Measurements from ENCODE around the gene FNIP1. TPM values are rescaled to one million over a fixed set of nuclear protein-coding genes. Genes with fewer than 3 reads are reported as not detected.

The FNIP1 gene
- total RNA-seq, 1 donor from 2014 or later, result 30.6 TPM

DNA sequence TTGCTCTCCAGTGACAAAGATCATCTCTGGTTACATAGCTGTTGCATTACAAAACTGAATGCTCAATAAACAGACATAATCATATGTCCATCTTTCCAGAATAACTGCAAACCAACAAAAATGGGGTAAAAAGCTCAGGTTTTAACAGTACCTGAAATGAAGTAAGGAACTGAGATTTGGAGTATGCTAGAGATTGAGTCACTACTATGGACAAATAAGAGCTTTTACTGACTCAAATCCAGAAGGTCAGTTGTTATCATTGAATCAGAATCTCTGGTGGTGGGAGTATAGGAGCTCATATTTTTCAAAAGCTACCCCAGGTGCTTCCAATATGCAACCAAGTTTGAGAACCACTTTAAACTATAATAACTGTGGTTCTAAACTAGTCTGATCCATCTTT lies 157.7 kb downstream of the FNIP1 start:
- TF ChIP-seq, protein P1, sequence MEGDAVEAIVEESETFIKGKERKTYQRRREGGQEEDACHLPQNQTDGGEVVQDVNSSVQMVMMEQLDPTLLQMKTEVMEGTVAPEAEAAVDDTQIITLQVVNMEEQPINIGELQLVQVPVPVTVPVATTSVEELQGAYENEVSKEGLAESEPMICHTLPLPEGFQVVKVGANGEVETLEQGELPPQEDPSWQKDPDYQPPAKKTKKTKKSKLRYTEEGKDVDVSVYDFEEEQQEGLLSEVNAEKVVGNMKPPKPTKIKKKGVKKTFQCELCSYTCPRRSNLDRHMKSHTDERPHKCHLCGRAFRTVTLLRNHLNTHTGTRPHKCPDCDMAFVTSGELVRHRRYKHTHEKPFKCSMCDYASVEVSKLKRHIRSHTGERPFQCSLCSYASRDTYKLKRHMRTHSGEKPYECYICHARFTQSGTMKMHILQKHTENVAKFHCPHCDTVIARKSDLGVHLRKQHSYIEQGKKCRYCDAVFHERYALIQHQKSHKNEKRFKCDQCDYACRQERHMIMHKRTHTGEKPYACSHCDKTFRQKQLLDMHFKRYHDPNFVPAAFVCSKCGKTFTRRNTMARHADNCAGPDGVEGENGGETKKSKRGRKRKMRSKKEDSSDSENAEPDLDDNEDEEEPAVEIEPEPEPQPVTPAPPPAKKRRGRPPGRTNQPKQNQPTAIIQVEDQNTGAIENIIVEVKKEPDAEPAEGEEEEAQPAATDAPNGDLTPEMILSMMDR (IDR thresholded peaks at IDR 0.05; ENCODE audit: unreplicated experiment), result no peak
- Mint-ChIP-seq H3K9me3 (ENCODE audit: unreplicated experiment) (no peaks in the 10 kb centered on the region), H3K27ac (ENCODE audit: unreplicated experiment) (no peak overlapping the region), H3K4me1 (ENCODE audit: unreplicated experiment) (peaks cover 28% of the 10 kb centered on the region), H3K4me3 (ENCODE audit: unreplicated experiment) (no peak overlapping the region), H3K36me3 (ENCODE audit: low read depth, unreplicated experiment) (peaks cover 3% of the 10 kb centered on the region), H3K27me3 (ENCODE audit: unreplicated experiment) (peaks cover 5% of the 10 kb centered on the region)
- no peak for DNase-seq (ENCODE audit: low spot score)

DNA sequence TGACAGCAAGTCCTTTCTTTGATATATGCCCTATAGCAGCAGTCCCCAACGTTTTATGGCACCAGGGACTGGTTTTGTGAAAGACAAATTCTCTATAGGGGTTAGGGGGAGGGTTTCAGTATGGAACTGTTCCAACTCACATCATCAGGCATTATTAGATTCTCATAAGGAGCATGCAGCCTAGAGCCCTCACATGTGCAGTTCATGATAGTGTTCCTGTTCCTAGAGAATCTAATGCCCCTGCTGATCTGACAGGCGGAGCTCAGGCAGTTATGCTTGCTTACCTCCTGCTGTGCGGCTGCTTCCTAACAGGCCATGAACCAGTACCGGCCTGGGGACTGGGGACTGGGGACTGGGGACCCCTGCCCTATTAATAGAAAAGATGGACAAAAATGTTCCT lies 159.1 kb downstream of the FNIP1 start:
- peaks cover 3% of the 10 kb centered on the region for H3K36me3 Mint-ChIP-seq (ENCODE audit: low read depth, unreplicated experiment)
- DNase-seq (ENCODE audit: low spot score), result no peak
- H3K9me3 Mint-ChIP-seq (ENCODE audit: unreplicated experiment), result no peaks in the 10 kb centered on the region
- H3K4me1 Mint-ChIP-seq (ENCODE audit: unreplicated experiment), result peaks cover 31% of the 10 kb centered on the region
- H3K27ac Mint-ChIP-seq (ENCODE audit: unreplicated experiment), result no peak overlapping the region
- peaks cover 7% of the 10 kb centered on the region for H3K27me3 Mint-ChIP-seq (ENCODE audit: unreplicated experiment)
- no peak overlapping the region for H3K4me3 Mint-ChIP-seq (ENCODE audit: unreplicated experiment)
- TF ChIP-seq, protein P1 (IDR thresholded peaks at IDR 0.05; ENCODE audit: unreplicated experiment), result no peak

DNA sequence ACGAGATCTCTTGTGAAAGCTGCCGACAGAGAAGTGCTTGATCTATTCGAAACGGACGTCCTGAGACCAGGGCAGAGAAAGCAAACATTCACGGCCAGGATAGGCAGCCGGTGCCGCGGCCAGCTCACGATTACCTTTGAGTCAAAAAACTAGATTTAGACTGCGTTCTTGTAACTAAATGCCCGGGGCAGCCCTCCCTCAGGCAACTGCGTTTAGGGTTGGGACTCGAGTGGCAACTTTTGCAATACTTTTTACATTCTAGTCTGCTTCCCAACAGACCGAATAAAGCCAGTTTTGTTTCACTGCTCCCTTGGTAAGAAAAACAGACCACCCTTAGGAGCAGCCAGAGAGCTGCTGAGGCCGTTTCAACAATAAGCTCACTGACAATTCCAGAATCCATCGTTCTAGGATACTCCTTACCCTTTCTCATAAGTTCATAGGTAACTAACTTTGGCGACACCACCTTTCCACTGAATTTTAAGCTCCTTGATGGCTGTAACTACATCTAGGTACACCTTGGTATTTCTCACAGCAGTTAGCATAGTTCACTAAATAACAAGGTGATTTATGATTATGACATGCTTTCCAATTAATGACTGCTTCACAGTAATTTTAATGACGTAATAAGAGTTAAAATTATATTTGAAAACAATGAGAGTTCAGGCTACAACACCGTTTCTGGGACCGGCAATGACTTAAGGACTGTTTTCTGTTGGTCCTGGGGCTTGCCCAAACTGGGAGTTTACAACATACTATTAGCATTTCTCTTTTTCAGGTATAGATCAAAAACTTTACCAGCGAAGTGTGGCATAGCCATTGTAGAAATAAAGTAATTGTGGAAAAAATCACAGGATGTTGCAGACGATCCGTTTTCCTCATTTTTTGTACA lies 160.9 kb downstream of the FNIP1 start:
- no peak for DNase-seq (ENCODE audit: low spot score)
- Mint-ChIP-seq H3K27ac (ENCODE audit: unreplicated experiment) (peak overlapping the region; percentile 90), H3K4me3 (ENCODE audit: unreplicated experiment) (peak overlapping the region; percentile 98), H3K9me3 (ENCODE audit: unreplicated experiment) (no peaks in the 10 kb centered on the region), H3K4me1 (ENCODE audit: unreplicated experiment) (peaks cover 29% of the 10 kb centered on the region), H3K36me3 (ENCODE audit: low read depth, unreplicated experiment) (peaks cover 3% of the 10 kb centered on the region), H3K27me3 (ENCODE audit: unreplicated experiment) (peaks cover 7% of the 10 kb centered on the region)
- TF ChIP-seq, protein P1 (IDR thresholded peaks at IDR 0.05; ENCODE audit: unreplicated experiment), result no peak

DNA sequence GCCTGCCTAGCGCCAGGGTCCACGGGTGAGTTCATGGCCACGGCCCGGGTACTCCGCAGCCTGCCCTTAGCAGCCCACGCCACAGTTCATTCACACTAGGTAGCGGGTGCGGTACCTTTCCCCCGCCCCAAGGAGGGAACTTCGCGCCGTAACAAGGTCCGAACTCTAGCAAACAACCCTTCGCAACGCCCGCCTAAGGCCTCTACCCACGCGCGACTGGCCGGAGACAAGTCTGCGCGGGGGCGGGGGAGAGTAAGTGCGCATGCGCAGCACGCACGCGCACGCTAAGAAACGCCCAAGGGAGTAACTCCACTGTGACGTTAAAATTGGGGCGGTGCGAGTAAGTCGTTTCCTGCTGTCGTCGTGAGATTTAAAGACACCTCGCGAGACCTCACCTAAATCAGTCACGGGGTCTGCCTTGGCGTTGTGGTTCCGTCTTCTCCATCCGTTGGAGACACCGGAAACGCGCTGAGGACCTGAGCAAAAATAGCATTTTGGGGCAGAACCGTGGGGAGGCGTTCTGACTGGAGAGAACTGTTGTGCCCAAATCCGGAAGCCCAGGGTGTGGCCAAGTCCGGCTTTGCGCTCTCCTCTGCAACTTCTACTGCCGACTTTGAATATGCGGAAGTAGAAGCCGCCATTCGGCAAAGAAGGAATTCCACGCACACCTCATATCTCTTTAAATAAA lies 161.7 kb downstream of the FNIP1 start, which contains the start of gene RAPGEF6:
Gene RAPGEF6, minus strand, starts transcription at position 234 of the 688 bp plus-strand sequence. Its CDS starts 199 bp downstream, at position 35.
- H3K27ac Mint-ChIP-seq (ENCODE audit: unreplicated experiment), result peak within 1 kb of the TSS; percentile 90
- peaks cover 24% of the 10 kb centered on the region for H3K4me1 Mint-ChIP-seq (ENCODE audit: unreplicated experiment)
- peak; percentile 86 for DNase-seq (ENCODE audit: low spot score)
- peaks cover 7% of the 10 kb centered on the region for H3K27me3 Mint-ChIP-seq (ENCODE audit: unreplicated experiment)
- peaks cover 3% of the 10 kb centered on the region for H3K36me3 Mint-ChIP-seq (ENCODE audit: low read depth, unreplicated experiment)
- TF ChIP-seq, protein P1 (IDR thresholded peaks at IDR 0.05; ENCODE audit: unreplicated experiment), result no peak
- H3K4me3 Mint-ChIP-seq (ENCODE audit: unreplicated experiment), result peak within 1 kb of the TSS; percentile 98
- H3K9me3 Mint-ChIP-seq (ENCODE audit: unreplicated experiment), result no peaks in the 10 kb centered on the region

Measured in endothelial cell (in vitro differentiated cells).